SK-N-SH (cell line): ENCODE data around the gene ZFX.

Experiments
- CTCF ChIP-seq: fragments of 200-600 bp; sonication (generic); IDR thresholded peaks from 2 replicates; pipeline ENCODE4 v1.6.1; 2017; ENCODE audit warnings: antibody characterized with exemption, mild to moderate bottlenecking, moderate library complexity
- EP300 ChIP-seq, 2 experiments: IDR thresholded peaks; 2 replicates each; pipeline versions ENCODE4 v1.4.0 to v1.6.1; 2012; ENCODE audit warnings: borderline replicate concordance in 1 of 2, low read depth in 1 of 2, low read length in 1 of 2
- GABPA ChIP-seq: IDR thresholded peaks from 2 replicates; pipeline ENCODE4 v1.4.0; 2012; ENCODE audit warnings: low read depth, mild to moderate bottlenecking
- MAX ChIP-seq: IDR thresholded peaks from 2 replicates; pipeline ENCODE4 v1.4.0; 2012; ENCODE audit warnings: low read depth
- PBX3 ChIP-seq: IDR thresholded peaks from 2 replicates; pipeline ENCODE4; 2012
- POLR2AphosphoS5 ChIP-seq: IDR thresholded peaks from 2 replicates; pipeline ENCODE4 v1.6.1; 2012; ENCODE audit warnings: low read depth, low read length
- RAD21 ChIP-seq: IDR thresholded peaks from 2 replicates; pipeline ENCODE4 v1.6.1; 2012; ENCODE audit warnings: mild to moderate bottlenecking, low read length

- TF ChIP-seq RAD21 (no peak), POLR2AphosphoS5 (no peak), CTCF (no peak), PBX3 (no peak), GABPA (no peak), EP300 (IDR thresholded peaks at IDR 0.05; ENCODE audit: borderline replicate concordance in 1 of 2, low read depth in 1 of 2, low read length in 1 of 2) (no peak), MAX (no peak)
Measured at GRCh38 chrX:24257011-24257410, 107.5 kb downstream of the ZFX start.
